ENCODE results near the gene ABHD16A.
"Not testable (repeated sequence)": the region's sequence is repeated elsewhere in the genome, so short reads cannot be mapped to it uniquely, and the experiment has no call there.

ABHD16A gene

DNA sequence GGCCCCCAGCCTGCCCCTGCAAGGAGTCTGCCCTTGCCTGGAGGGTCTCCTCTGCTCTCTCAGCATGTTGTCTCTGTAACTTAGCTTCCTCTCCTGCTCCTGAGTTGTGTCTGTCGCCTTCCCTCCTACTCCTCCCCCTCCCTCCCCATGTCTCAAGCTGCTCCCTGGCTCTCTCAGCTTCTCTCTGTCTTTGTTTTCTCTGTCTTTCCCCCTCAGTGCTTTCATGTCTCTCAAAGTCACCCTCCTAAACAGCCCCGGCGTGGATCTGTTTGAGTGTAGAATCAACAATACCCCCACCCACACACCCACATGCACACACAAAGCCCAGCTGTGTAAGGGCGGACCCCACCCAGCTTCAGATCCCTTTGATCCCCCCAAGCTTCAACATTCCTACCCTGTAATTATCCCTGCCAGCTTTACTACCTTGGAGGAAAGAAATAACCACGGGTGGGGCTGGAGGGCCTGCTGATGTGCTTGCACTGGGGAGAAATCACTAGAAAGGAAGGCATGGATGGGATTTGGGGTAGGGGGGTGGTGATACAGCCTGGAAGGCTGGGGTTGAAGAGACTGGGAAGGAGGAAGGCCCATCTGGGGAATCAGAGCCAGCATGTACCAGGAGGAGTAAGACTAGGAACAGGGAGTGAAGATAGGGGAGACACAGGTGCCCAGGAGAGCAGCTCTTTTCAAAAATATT is 11.0 kb upstream of the ABHD16A start:
- no peak for DNase-seq

- DNase-seq, result no peak
Measured at GRCh38 chr6:31713465-31713864, 10.3 kb upstream of the ABHD16A start.

DNA sequence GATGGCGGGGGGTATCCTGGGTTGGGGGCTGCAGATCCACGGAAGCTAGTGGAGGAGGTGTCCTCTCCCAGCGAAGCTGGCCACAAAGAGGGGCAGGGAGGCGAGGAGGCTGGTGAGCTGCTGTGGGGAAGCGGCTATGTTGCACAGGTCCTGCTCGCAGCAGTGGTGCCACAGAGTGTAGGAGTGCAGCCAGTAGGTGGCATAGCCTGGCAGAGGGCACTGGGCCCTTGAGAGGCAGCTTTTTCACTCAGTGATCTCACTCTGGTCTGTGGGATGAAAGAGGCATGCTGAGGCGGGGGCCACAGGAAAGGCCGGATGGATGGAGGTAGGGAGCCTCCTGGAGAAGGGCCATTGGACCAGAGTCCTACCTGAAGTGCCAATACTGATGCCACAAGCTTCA is 9.2 kb upstream of the ABHD16A start:
- DNase-seq, result no peak

GRCh38 chr6:31711233-31711632 is 8.1 kb upstream of the ABHD16A start:
- DNase-seq, result no peak

DNA sequence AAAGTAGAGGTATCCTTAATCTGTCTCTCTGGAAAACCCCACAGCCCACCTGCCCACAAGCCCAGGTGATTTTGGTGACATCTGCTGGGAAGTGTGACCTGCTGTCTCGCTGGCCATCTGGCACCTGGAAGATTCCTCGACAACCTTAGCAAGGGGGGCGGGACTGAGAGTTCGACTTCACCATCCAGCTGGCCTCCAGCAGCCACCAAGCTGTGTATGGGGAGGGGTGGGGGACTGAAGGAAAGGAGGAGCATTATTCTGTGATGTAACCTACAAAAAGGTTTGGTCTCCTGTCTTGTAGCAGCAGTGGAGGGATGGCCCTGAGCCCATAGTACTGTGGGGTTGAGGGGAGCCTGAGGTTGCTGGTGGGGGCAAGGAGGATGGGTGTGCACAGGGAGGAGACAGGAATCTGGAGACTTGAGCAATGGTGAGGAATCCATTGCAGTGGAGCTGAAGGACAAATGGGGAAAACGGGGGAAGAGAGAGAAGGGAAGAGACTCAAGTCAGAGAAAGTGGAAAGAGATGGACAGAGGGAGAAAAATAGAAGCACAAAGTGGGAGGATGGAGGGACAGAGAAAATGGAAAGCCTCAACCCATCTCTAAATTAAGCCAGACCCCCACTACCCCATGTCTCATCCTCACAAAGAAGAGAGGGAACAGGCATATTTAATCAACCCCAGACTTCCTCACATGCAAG is 7.5 kb upstream of the ABHD16A start:
- DNase-seq, result no peak

DNA sequence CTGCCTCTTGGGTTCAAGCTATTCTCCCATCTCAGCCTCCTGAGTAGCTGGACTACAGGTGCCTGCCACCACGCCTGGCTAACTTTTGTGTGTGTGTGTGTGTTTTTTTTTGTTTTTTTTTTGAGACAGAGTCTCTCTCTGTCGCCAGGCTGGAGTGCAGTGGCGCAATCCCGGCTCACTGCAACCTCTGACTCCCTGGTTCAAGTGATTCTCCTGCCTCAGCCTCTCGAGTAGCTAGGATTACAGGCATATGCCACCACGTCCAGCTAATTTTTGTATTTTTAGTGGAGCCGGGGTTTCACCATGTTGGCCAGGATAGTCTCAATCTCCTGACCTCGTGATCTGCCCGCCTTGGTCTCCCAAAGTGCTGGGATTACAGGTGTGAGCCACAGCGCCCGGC is 6.0 kb upstream of the ABHD16A start:
- DNase-seq, result not testable (repeated sequence)

DNA sequence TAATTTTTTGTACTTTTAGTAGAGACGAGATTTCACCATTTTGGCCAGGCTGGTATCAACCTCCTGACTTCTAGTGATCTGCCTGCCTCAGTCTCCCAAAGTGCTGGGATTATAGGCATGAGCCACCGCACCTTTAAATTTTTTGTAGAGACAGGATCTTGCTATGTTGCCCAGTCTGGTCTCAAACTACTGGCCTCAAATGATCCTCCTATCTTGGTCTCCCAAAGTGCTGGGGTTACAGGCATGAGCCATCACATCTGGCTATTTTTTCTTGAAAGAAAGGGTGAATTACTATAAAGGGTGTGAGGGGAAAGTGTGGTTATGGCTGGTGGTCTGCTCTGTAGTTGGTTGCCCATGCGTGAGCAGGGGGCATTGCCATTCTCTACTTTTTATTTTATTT is 5.1 kb upstream of the ABHD16A start:
- no peak for DNase-seq

- no peak for DNase-seq
Measured at GRCh38 chr6:31707701-31708100, 4.6 kb upstream of the ABHD16A start.

- DNase-seq, result no peak
Measured at GRCh38 chr6:31706599-31706998, 3.5 kb upstream of the ABHD16A start, which contains the start of gene LY6G6F. LY6G6F (plus strand) TSS chr6:31706866; CDS start chr6:31706907, 41 bp downstream.

- DNase-seq, result no peak
Measured at GRCh38 chr6:31705931-31706330, 2.8 kb upstream of the ABHD16A start.

GRCh38 chr6:31702405-31702818 is 712 bp downstream of the ABHD16A start:
- DNase-seq, result no peak

- no peak for DNase-seq
Measured at GRCh38 chr6:31701666-31702404, 1.3 kb downstream of the ABHD16A start.

GRCh38 chr6:31700740-31701401 is 2.3 kb downstream of the ABHD16A start:
- DNase-seq, result no peak

DNA sequence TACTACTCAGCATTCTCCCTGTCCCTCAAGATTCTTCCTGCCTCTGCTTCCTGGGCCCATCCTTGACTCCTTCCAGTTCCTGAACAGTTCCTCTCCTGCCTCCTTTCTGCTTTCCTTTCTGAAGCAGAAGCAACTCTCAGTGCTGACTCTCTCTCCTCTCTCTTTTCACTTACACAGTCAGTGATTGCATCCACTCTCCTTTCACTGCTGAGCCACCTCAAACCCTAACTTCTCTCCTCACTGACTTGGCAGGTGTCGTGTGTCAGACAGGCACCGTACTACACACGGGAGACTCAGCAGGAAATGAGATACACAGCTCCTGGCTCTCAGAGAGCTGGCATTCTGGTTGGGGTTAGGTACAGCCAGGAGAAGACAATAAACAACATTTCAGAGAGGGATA is 5.6 kb downstream of the ABHD16A start:
- no peak for DNase-seq

DNA sequence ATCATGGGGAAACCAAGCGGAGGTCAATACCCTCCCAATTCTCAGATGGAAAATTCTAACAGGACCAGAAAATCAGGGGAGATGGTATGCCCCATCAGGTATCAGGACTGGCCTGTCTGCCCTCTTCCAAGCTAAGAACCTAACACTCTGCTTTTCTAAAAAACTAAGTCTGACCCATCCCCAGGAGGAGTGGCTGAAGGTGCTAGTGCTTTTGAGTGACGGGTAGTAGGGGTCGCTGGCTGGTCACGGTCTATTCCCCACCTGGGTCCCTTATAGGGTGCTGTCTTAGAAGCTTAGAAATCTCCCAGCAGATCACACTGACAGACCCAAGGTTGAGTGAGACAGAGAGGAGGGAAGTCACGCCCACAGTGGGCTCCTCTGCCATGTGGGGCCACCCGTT is 9.6 kb downstream of the ABHD16A start:
- no peak for DNase-seq

GRCh38 chr6:31692886-31693285 is 10.2 kb downstream of the ABHD16A start:
- DNase-seq, result no peak

GRCh38 chr6:31692353-31692752 is 10.8 kb downstream of the ABHD16A start:
- DNase-seq, result no peak

GRCh38 chr6:31691564-31692108 is 11.5 kb downstream of the ABHD16A start:
- no peak for DNase-seq

DNA sequence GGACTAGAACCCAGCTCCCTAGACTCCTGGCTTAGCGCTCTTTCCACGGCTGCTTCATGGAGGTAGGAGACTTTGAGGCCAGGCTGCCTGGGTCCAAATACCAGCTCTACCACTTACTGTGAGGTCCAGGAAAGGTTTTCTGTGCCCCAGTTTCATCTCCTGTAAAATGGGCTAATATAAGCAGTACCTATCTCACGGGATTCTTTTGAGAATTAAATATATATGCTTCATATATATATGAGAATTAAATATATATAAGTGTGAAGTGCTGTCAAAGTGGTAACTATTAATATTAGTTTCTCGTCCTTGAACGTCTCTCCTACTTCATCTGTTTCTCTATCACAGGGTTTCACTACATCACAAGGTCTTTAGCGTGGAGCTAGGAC is 12.1 kb downstream of the ABHD16A start:
- DNase-seq, result no peak

DNA sequence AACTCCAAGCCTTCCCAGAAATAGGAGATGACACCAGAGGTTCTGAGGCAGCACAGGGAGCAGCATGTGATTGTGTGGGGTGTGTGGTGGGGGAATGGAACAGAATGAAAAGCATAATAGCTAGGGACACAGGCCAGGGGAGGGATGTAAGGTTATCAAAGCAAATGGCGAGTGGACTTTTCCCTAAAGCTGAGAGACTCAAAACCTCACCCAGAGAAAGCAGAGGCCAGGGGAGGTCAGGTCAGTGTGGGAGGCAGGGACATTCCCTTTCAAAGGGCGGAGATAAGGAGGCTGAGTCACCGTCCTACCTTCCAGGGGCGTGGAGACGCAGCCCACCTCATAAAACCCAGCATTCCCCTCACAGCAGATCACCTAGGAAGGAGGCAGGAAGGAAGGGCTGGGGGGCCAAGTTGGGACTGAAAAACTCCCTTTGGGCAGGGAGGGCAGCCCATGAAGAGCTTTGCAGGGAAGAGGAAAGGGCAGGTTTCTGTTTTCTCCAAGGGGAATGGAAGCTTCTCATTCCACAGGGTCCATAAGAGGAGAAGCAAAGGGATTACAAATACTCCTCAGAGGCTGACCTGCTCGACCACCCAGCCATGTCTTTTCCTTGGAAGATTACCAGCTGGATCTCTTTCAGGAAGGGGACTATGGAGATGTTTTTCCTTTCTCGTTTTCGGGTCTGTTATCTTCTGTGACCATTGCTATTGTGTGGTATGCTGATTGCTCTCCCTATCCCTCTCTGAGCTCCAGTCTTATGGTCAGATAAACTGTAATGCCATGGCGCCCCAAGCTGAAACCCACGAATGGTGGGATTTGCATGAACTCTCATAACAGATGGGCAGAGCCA is 12.7 kb downstream of the ABHD16A start:
- no peak for DNase-seq

DNA sequence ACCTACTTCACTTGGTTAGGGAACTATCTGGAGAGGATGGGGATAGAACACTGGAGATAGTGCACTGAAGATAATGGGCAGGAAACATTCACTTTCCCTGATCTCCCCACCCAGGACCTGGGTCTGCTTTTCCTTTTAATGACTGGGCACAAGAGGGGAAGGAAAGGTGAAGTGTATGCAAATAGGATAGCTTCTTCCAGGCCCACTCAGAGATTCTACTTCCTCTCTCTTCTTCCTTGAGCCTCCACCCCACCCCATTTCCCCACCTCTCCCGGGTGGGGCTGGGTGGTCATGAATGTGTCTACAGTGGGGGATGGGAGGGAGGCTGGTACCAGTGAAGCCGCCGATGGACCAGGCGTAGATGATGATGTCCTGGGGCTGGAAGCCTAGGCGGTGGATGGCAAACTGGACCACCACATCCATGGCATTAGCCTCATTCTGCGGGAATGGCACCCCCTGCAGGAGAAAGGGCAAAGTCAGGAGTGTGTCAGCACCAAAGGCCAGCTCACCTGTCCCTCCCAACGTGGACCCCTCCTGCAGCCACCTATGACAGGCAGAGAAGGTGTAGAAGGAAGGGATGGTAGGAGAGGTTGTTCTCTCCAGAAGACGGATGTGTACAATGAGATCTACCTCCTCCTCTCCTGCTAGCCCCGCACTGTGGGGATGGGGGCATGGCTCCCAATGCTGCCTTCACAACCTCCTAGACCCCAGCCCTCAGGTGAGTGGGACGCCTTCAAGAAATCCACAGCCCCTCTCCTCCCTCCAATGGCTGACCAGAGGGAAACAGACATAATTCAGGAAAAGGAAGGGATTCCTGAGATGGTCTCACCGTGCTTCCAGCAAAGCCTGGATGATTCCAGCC is 13.6 kb downstream of the ABHD16A start:
- no peak for DNase-seq

All from NCI-H2107 (cell line).